Sigmoid colon (tissue), 4 donors: ENCODE measurements around the gene GALNT18.
"Not testable (repeated sequence)": the region's sequence is repeated elsewhere in the genome, so short reads cannot be mapped to it uniquely, and the experiment has no call there.

Experiments used
- EP300 ChIP-seq, 4 donors: sonication (generic); formaldehyde crosslinking; IDR thresholded peaks; one replicate each; pipeline ENCODE4 v1.6.1; 2017; ENCODE audit warnings: antibody characterized with exemption in 4 of 4
- POLR2A ChIP-seq, 2 donors: fragments of 450-650 bp; IDR thresholded peaks; one replicate each; pipeline ENCODE4 v1.6.1; 2016; ENCODE audit warnings: antibody characterized with exemption in 2 of 2, mild to moderate bottlenecking in 2 of 2, moderate library complexity in 2 of 2
- POLR2AphosphoS5 ChIP-seq, 4 donors: sonication (generic); formaldehyde crosslinking; IDR thresholded peaks; one replicate each; pipeline ENCODE4 v1.6.1; 2017; ENCODE audit warnings: antibody characterized with exemption in 4 of 4

DNA sequence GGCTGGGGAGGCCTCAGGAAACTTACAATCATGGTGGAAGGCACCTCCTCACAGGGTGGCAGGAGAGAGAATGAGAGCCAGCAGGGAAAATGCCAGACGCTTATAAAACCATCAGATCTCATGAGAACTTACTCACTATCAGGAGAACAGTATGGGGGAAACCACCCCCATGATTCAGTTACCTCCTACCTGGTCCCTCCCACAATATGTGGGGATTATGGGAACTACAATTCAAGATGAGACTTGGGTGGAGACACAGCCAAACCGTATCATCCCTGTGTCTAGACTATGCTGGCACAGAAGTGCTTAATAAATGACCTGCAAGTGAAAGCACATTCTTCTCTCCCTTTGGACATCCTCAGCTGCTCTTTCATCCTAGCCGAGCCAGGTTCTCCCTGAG is 174.2 kb downstream of the GALNT18 start:
- not testable (repeated sequence) for TF ChIP-seq POLR2A, EP300, POLR2AphosphoS5 (IDR thresholded peaks at IDR 0.05)
